ENCODE measurements around the gene WFDC1. TPM values are rescaled to one million over a fixed set of nuclear protein-coding genes. Genes with fewer than 3 reads are reported as not detected.

Gene WFDC1
- total RNA-seq, 1 experiment from 2014 or later = not detected

- no peaks in the 10 kb centered on the region for H3K9me3 Mint-ChIP-seq (ENCODE audit: low read depth, unreplicated experiment)
- no peak overlapping the region for H3K4me3 Mint-ChIP-seq (ENCODE audit: low read depth, unreplicated experiment)
Measured at GRCh38 chr16:84268291-84269040, 26.2 kb upstream of the WFDC1 start.

GRCh38 chr16:84270071-84270470 lies 24.6 kb upstream of the WFDC1 start:
- no peak for TF ChIP-seq CTCF (IDR thresholded peaks at IDR 0.05; ENCODE audit: unreplicated experiment)
- CTCF ChIA-PET = no interaction called here
- H3K4me3 Mint-ChIP-seq (ENCODE audit: low read depth, unreplicated experiment) = no peak overlapping the region
- intact Hi-C loops (cut with micrococcal nuclease; ENCODE audit: unreplicated experiment) = no loop called here
- peaks cover 25% of the 10 kb centered on the region for H3K27me3 Mint-ChIP-seq (ENCODE audit: unreplicated experiment)
- H3K9me3 Mint-ChIP-seq (ENCODE audit: low read depth, unreplicated experiment) = no peaks in the 10 kb centered on the region
- H3K4me1 Mint-ChIP-seq (ENCODE audit: low read depth, unreplicated experiment) = no peaks in the 10 kb centered on the region
- no peak overlapping the region for H3K27ac Mint-ChIP-seq (ENCODE audit: unreplicated experiment)
- H3K36me3 Mint-ChIP-seq (ENCODE audit: insufficient read depth, unreplicated experiment) = no peaks in the 10 kb centered on the region
- no peak for DNase-seq
- no TSS peak for BruUV-seq (replicated peaks)

More at GRCh38 chr16:84268291-84269040, 26.2 kb upstream of the WFDC1 start:
- CTCF ChIA-PET = interaction anchor here (0.7 to 1.0 kb wide), 2 partner anchors 8 to 238 kb away, joined by 3 to 4 read pairs; no protein-coding TSS in a partner anchor
- Mint-ChIP-seq H3K4me1 (ENCODE audit: low read depth, unreplicated experiment) (no peaks in the 10 kb centered on the region), H3K36me3 (ENCODE audit: insufficient read depth, unreplicated experiment) (no peaks in the 10 kb centered on the region), H3K27me3 (ENCODE audit: unreplicated experiment) (peaks cover 40% of the 10 kb centered on the region), H3K27ac (ENCODE audit: unreplicated experiment) (no peak overlapping the region)
- no TSS peak for BruUV-seq (replicated peaks)
- DNase-seq = no peak
- no peak for TF ChIP-seq CTCF (IDR thresholded peaks at IDR 0.05; ENCODE audit: unreplicated experiment)
- intact Hi-C loops (cut with micrococcal nuclease; ENCODE audit: unreplicated experiment) = no loop called here

- H3K27ac Mint-ChIP-seq (ENCODE audit: unreplicated experiment) = no peak overlapping the region
- H3K36me3 Mint-ChIP-seq (ENCODE audit: insufficient read depth, unreplicated experiment) = no peaks in the 10 kb centered on the region
- no peak overlapping the region for H3K4me3 Mint-ChIP-seq (ENCODE audit: low read depth, unreplicated experiment)
- BruUV-seq (replicated peaks) = no TSS peak
- TF ChIP-seq CTCF (IDR thresholded peaks at IDR 0.05; ENCODE audit: unreplicated experiment) = no peak
- no peak for DNase-seq
- H3K9me3 Mint-ChIP-seq (ENCODE audit: low read depth, unreplicated experiment) = no peaks in the 10 kb centered on the region
- intact Hi-C loops (cut with micrococcal nuclease; ENCODE audit: unreplicated experiment) = no loop called here
- no peaks in the 10 kb centered on the region for H3K4me1 Mint-ChIP-seq (ENCODE audit: low read depth, unreplicated experiment)
- peaks cover 25% of the 10 kb centered on the region for H3K27me3 Mint-ChIP-seq (ENCODE audit: unreplicated experiment)
- CTCF ChIA-PET = no interaction called here
Measured at GRCh38 chr16:84270531-84270930, 24.1 kb upstream of the WFDC1 start.

- Mint-ChIP-seq H3K4me1 (ENCODE audit: low read depth, unreplicated experiment) (no peaks in the 10 kb centered on the region), H3K27me3 (ENCODE audit: unreplicated experiment) (peaks cover 25% of the 10 kb centered on the region), H3K9me3 (ENCODE audit: low read depth, unreplicated experiment) (no peaks in the 10 kb centered on the region), H3K36me3 (ENCODE audit: insufficient read depth, unreplicated experiment) (no peaks in the 10 kb centered on the region), H3K27ac (ENCODE audit: unreplicated experiment) (no peak overlapping the region), H3K4me3 (ENCODE audit: low read depth, unreplicated experiment) (no peak overlapping the region)
- CTCF ChIA-PET = no interaction called here
- BruUV-seq (replicated peaks) = no TSS peak
- no peak for TF ChIP-seq CTCF (IDR thresholded peaks at IDR 0.05; ENCODE audit: unreplicated experiment)
- DNase-seq = no peak
- intact Hi-C loops (cut with micrococcal nuclease; ENCODE audit: unreplicated experiment) = no loop called here
Measured at GRCh38 chr16:84271037-84271436, 23.6 kb upstream of the WFDC1 start.

All from Calu3 (cell line).